Amniotic epithelial cell (primary cell): ENCODE data around the gene GGNBP2.
"Not testable (repeated sequence)": the region's sequence is repeated elsewhere in the genome, so short reads cannot be mapped to it uniquely, and the experiment has no call there.

Experiments used
- DNase-seq: peaks from one replicate; pipeline ENCODE4 v3.0.0-alpha.2; 2010; ENCODE audit warnings: low read depth

GGNBP2 gene

DNA sequence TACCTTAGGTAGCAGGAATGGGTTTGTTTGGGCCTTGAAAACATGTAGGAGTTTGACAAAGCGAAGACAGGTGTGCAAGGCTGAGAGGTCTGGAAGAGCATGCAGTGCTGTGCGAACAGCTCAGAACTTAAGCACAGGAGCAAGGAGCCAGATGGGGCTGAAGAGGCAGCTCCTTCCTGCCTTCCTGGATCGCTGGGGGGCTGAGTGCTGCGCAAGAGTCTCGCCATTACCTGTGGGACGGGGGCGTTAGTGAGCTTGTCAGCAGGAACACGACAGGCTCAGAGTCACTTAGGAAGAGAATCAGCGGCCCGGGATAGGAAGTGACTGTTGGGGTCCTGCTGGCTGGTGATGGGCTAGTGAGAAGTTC, 56.2 kb downstream of the GGNBP2 start:
- no peak for DNase-seq

GRCh38 chr17:36601303-36602029, 56.7 kb downstream of the GGNBP2 start, which contains the start of gene MRM1:
TSS of gene MRM1 (plus strand) at chr17:36601583. CDS start at chr17:36601811, 228 bp downstream.
- DNase-seq = peak; percentile 79

DNA sequence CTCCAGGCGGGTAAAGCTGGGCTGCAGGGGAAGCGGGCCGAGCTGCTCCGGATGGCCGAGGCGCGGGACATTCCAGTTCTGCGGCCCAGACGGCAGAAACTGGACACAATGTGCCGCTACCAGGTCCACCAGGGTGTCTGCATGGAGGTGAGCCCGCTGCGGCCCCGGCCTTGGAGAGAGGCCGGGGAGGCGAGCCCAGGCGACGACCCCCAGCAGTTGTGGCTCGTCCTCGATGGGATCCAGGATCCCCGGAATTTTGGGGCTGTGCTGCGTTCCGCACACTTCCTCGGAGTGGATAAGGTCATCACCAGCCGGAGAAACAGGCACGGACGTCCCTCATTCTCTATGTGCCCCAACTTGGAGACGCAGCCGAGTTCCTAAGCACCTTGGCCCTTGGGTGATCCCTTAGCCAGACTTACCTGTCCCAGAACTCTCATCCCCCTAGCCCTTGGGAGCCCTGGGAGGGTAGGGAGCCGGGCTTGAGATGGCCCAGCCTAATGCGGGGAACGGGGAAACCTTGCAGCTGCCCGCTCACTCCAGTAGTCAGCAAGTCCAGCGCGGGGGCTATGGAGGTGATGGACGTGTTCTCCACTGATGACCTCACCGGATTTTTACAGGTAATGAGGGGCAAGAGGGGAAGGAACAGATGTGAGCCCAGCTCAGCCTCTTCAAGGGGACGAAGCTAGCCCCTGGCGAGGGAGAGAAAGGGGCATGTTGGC, 57.5 kb downstream of the GGNBP2 start:
- no peak for DNase-seq

DNA sequence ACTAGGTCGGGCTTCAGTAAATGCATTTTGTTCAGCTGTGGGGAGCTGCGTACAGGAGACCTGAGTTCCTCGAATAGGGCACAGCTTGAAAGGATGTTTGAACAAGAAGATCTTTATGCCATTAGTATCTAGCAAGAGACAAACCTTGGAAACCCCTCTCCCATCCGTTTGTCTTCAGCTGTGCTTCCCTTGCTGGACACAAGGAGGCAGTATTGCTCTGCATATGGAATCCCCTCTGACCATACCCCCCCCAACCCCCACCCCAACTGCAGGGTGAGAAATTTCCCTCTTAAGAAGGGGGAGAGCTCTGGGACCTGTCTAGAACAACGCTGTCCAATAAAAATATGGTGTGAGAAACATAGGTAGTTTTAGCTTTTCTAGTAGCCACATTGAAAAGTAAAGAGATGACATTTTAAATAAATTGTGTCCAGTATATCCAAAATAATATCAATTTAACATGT, 58.2 kb downstream of the GGNBP2 start:
- peak; percentile 56 for DNase-seq

- DNase-seq = not testable (repeated sequence)
These were observed 60.3 kb downstream of the GGNBP2 start for GRCh38 chr17:36605028-36605427.

DNA sequence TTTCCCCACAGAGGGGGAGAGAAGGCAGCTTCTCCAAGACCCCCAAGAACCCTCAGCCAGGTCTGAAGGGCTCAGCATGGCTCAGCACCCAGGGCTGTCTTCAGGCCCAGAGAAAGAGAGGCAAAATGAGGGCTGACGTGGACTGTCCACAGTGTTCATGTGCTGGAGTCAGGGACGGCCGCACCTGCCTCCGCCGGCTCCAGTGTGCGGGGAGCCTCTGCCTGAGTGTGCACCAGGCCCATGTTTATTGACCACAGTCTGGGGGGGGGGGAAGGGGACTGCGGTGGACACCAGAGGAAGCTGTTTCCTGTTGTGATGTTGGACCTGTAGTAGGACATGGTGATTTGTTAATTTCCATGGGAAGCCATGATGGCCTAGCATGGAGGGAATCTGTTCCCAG, 63.6 kb downstream of the GGNBP2 start:
- DNase-seq = no peak

- peak; percentile 68 for DNase-seq
These were observed 64.2 kb downstream of the GGNBP2 start for GRCh38 chr17:36608794-36609497.

GRCh38 chr17:36609498-36609862, 64.8 kb downstream of the GGNBP2 start:
- DNase-seq = no peak

- no peak for DNase-seq
These were observed 65.8 kb downstream of the GGNBP2 start for GRCh38 chr17:36610474-36610873.

- peak; percentile 89 for DNase-seq
These were observed 66.8 kb downstream of the GGNBP2 start for GRCh38 chr17:36611345-36612072.

DNA sequence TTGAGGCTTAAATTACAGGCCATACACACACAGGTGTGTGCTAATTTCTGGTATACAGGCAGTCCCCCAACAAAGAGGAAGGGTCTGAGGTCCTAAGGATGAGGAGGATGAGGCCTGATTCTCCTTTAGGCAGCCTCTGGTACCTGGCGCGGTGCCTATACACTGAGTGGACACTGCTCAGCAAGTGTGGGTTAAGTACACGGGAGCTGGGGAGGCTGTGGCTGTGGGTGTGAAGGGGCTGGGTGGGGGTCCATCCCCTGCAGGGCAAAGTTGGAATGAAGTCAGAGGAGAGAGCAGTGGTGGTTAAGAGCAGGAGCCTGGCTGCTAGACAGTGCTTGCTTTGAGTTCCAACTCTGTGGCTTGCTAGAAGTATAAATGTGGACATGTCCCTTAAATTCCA, 67.6 kb downstream of the GGNBP2 start:
- DNase-seq = no peak

- DNase-seq = no peak
These were observed 68.4 kb downstream of the GGNBP2 start for GRCh38 chr17:36613155-36613554.

- no peak for DNase-seq
These were observed 69.4 kb downstream of the GGNBP2 start for GRCh38 chr17:36614081-36614480.

GRCh38 chr17:36614933-36615332, 70.2 kb downstream of the GGNBP2 start:
- DNase-seq = no peak

DNA sequence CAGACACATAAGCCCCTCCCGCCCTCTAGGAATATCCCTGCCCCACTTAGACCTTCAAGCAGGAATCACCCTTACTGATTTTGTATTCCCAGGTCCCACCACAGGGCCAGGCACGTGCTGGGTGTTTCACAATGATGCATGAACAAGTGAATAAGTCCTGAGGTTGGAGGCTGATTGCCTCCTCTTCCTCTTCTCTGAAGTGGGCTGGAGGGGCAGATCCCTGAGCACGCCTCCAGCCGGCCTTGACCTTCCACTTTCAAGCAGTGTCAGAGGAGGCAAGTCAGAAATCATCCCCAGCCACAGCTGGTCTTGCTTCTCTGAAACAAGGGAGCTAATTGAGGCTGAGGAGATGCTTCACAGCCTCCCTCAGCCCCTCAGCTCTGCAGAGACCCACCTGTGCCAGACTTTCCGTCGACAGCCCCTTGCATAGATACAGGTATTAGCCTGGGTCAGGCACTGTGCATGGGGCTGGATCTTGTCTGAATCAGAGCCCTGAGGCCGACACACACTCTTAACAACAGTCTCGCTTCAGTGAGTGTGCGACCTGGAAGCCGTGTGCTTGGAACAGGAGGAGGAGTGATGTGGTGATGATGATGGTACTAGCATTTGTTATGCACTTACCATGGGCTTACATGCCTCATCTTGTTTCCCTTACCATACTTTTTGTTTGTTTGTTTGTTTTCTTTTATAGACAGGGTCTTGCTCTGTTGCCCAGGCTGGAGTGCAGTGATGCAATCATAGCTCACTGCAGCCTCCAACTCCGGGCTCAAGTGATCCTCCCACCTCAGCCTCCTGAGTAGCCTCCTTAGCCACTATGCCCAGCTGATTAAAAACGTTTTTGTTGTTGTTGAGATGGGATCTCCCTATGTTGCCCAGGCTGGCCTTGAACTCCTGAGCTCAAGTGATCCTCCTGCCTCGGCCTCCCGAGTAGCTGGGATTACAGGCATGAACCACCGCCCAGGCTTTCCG, 71.6 kb downstream of the GGNBP2 start:
- no peak for DNase-seq

DNA sequence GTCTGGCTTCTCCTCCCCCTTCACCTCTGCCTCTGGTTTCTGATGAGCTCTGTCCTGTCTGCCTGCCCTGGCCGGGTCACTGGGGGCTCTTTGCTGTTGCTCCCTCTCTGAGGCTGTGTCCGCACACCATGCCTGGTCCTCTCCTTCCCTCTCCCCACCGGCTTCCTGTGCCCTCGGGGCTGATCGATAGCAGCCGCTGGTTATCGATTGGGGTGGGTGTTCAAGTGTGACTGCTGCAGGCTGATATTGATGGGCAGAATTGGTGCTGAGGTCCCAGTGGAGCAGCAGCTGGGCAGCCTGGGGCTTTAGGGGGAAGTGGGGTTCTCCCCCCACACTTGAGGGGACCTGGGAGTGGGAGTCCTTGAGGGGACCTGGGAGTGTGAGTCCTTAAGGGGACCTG, 73.1 kb downstream of the GGNBP2 start:
- DNase-seq = no peak

DNA sequence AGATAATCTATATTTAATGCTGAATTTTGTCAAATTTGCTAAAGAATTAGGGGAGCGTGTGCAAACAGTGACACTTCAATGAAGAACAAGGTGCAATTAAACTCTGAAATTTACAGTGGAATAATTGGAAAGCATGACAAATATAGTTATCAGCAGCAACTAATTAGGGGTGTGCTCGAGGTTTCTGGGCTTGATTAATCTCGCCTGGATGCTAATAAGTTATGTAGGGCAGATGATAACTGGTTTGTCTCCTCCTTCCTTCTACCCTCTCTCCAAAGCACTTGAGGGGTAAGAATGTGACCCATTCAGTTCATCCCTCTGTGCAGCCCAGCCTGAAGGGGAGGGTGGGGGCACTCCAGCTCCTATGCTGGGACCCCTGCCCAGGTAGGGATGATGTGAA, 78.6 kb downstream of the GGNBP2 start:
- no peak for DNase-seq

DNA sequence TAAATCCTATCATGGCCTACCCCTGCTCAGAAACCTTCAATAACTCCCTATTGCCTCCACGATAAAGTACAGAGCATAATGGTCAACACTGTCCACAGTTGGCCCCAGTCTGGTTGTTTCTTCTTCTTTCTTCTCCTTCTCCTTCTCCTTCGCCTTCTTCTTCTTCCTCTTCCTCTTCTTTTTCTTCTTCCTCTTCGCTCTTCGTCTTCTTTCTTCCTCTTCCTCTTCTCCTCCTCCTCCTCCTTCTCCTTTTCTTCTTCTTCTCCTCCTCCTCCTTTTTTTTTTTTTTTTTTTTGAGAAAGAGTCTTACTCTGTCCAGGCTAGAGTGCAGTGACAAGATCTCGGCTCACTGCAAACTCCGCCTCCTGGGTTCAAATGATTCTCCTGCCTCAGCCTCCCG, 80.5 kb downstream of the GGNBP2 start:
- no peak for DNase-seq

GRCh38 chr17:36627101-36627500, 82.4 kb downstream of the GGNBP2 start:
- no peak for DNase-seq

DNA sequence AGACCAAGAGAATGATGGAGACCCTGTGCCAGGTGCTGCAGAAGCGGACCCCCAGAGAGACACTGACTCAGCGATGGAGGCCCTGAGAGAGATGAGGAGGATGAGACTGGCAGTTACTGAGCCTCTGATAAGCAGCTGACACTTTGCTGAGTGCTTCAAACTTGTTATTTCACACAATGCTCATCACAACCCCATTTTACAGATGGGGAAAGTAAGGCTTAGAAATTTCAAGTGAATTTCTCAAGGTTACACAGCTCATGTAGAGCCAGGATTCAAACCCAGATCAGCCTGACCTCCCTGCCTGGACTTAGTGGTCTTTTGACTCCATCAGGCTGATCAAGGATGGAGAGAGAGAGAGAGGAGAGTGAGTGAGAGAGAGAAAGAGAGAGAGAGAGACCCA, 83.9 kb downstream of the GGNBP2 start:
- no peak for DNase-seq

- DNase-seq = peak; percentile 45
These were observed 84.6 kb downstream of the GGNBP2 start for GRCh38 chr17:36629252-36629847.
